ENCODE measurements around the gene MTCL1. TPM values are rescaled to one million over a fixed set of nuclear protein-coding genes. Genes with fewer than 3 reads are reported as not detected.

The MTCL1 gene
- total RNA-seq, 1 experiment from 2014 or later: 28.3 TPM

DNA sequence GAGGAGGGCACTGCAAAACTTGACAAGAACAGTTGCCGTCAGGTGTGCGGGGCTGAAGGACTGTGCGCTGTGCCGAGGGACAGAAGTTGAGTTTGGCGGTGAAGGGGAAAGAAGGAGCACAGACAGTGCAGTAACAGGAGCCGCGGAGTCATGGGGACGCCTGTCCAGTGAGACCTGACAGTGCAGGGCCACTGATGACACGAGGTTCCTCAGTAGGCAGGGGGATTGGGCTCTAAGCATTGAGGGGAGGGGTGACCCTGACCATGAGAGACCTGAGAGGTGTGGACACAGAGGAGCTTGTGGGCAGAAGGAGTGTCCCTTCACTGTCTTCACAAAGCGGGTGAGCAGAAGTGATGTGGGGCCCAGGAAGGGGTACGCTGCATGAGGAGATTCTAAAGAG lies 104.8 kb downstream of the MTCL1 start:
- TF ChIP-seq, protein P1, sequence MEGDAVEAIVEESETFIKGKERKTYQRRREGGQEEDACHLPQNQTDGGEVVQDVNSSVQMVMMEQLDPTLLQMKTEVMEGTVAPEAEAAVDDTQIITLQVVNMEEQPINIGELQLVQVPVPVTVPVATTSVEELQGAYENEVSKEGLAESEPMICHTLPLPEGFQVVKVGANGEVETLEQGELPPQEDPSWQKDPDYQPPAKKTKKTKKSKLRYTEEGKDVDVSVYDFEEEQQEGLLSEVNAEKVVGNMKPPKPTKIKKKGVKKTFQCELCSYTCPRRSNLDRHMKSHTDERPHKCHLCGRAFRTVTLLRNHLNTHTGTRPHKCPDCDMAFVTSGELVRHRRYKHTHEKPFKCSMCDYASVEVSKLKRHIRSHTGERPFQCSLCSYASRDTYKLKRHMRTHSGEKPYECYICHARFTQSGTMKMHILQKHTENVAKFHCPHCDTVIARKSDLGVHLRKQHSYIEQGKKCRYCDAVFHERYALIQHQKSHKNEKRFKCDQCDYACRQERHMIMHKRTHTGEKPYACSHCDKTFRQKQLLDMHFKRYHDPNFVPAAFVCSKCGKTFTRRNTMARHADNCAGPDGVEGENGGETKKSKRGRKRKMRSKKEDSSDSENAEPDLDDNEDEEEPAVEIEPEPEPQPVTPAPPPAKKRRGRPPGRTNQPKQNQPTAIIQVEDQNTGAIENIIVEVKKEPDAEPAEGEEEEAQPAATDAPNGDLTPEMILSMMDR (IDR thresholded peaks at IDR 0.05; ENCODE audit: insufficient read depth in 1 of 2, low read depth in 1 of 2, low read length in 1 of 2, severe bottlenecking in 1 of 2, unreplicated experiment in 1 of 2): no peak
- ChIA-PET CTCF (no interaction called here), POLR2A (no interaction called here)
- peaks cover 14% of the 10 kb centered on the region for H3K36me3 Mint-ChIP-seq (ENCODE audit: insufficient read depth, unreplicated experiment)
- no TSS peak for BruUV-seq (replicated peaks)
- H3K4me3 Mint-ChIP-seq (ENCODE audit: unreplicated experiment): no peak overlapping the region
- H3K27me3 Mint-ChIP-seq (ENCODE audit: insufficient read depth, unreplicated experiment): no peaks in the 10 kb centered on the region
- no peaks in the 10 kb centered on the region for H3K9me3 Mint-ChIP-seq (ENCODE audit: unreplicated experiment)
- no peaks in the 10 kb centered on the region; the same call in 1 of the 2 replicates for H3K36me3 ChIP-seq (ENCODE audit: control insufficient read depth, insufficient read depth, low read length)
- intact Hi-C loops (cut with micrococcal nuclease; ENCODE audit: unreplicated experiment): no loop called here
- H3K27ac Mint-ChIP-seq (ENCODE audit: unreplicated experiment): no peak overlapping the region
- no peaks in the 10 kb centered on the region for H3K27me3 ChIP-seq (replicated peaks; ENCODE audit: control insufficient read depth, insufficient read depth, low read length)
- H3K4me1 Mint-ChIP-seq (ENCODE audit: low read depth, unreplicated experiment): peaks cover 5% of the 10 kb centered on the region
- H3K4me3 ChIP-seq (ENCODE audit: low read depth, low read length): no peak overlapping the region
- H3K9me3 ChIP-seq: no peaks in the 10 kb centered on the region
- DNase-seq: no peak
- 0 out of 2 replicates have a peak, but pooled peaks cover 8% of the 10 kb centered on the region for H3K4me1 ChIP-seq

DNA sequence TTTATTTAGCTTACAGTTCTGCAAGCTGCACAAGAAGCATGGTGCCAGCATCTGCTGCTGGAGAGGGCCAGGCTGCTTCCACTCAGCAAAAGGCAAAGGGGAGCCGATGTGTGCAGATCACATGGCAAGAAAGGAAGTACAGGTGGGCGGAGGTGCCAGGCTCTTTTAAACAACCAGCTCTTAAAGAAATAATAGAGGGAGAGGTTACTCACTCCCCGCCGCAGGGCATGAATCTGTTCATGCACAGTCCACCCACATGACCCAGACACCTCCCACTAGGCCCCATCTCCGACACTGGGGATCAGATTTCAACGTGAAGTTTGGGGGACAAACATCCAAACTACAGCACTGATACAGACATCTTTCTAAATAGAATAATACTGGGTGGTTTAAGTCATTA lies 105.8 kb downstream of the MTCL1 start:
- H3K9me3 ChIP-seq: no peaks in the 10 kb centered on the region
- Mint-ChIP-seq H3K36me3 (ENCODE audit: insufficient read depth, unreplicated experiment) (peaks cover 16% of the 10 kb centered on the region), H3K4me1 (ENCODE audit: low read depth, unreplicated experiment) (peaks cover under 1% of the 10 kb centered on the region), H3K27me3 (ENCODE audit: insufficient read depth, unreplicated experiment) (no peaks in the 10 kb centered on the region), H3K27ac (ENCODE audit: unreplicated experiment) (no peak overlapping the region), H3K9me3 (ENCODE audit: unreplicated experiment) (no peaks in the 10 kb centered on the region), H3K4me3 (ENCODE audit: unreplicated experiment) (no peak overlapping the region)
- intact Hi-C loops (cut with micrococcal nuclease; ENCODE audit: unreplicated experiment): no loop called here
- H3K27me3 ChIP-seq (replicated peaks; ENCODE audit: control insufficient read depth, insufficient read depth, low read length): no peaks in the 10 kb centered on the region
- BruUV-seq (replicated peaks): no TSS peak
- CTCF ChIA-PET: no interaction called here
- no peaks in the 10 kb centered on the region; the same call in 1 of the 2 replicates for H3K36me3 ChIP-seq (ENCODE audit: control insufficient read depth, insufficient read depth, low read length)
- peaks cover under 1% of the 10 kb centered on the region; the same call in 1 of the 2 replicates for H3K4me1 ChIP-seq
- no peak overlapping the region for H3K4me3 ChIP-seq (ENCODE audit: low read depth, low read length)
- POLR2A ChIA-PET: no interaction called here
- no peak for DNase-seq
- TF ChIP-seq, protein P1 (IDR thresholded peaks at IDR 0.05; ENCODE audit: insufficient read depth in 1 of 2, low read depth in 1 of 2, low read length in 1 of 2, severe bottlenecking in 1 of 2, unreplicated experiment in 1 of 2): no peak

DNA sequence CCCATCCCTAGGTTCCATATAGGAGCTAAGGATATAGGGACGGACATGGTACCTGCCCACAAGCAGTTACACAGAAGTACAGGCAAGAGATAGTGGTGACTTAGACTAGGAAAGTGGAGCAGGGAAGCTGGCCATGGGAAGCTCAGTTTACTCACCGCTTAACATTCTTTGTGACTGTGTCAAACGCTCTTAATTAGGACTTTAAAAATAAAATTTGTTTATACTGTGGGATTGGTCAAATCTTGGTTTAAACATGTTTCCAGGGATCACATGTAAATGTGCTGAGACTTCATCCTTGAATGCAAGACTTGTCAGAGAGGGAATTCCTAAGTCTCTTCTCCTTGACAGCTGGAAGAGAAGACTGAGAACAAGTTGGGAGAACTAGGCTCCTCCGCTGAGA lies 107.3 kb downstream of the MTCL1 start:
- Mint-ChIP-seq H3K27ac (ENCODE audit: unreplicated experiment) (no peak overlapping the region), H3K4me1 (ENCODE audit: low read depth, unreplicated experiment) (peaks cover 6% of the 10 kb centered on the region), H3K9me3 (ENCODE audit: unreplicated experiment) (no peaks in the 10 kb centered on the region), H3K27me3 (ENCODE audit: insufficient read depth, unreplicated experiment) (no peaks in the 10 kb centered on the region), H3K4me3 (ENCODE audit: unreplicated experiment) (no peak overlapping the region), H3K36me3 (ENCODE audit: insufficient read depth, unreplicated experiment) (peaks cover 16% of the 10 kb centered on the region)
- H3K27me3 ChIP-seq (replicated peaks; ENCODE audit: control insufficient read depth, insufficient read depth, low read length): no peaks in the 10 kb centered on the region
- peaks cover 6% of the 10 kb centered on the region; the same call in 1 of the 2 replicates for H3K4me1 ChIP-seq
- no peak overlapping the region for H3K4me3 ChIP-seq (ENCODE audit: low read depth, low read length)
- no peak for DNase-seq
- no peaks in the 10 kb centered on the region for H3K9me3 ChIP-seq
- intact Hi-C loops (cut with micrococcal nuclease; ENCODE audit: unreplicated experiment): no loop called here
- CTCF ChIA-PET: no interaction called here
- TF ChIP-seq, protein P1 (IDR thresholded peaks at IDR 0.05; ENCODE audit: insufficient read depth in 1 of 2, low read depth in 1 of 2, low read length in 1 of 2, severe bottlenecking in 1 of 2, unreplicated experiment in 1 of 2): no peak
- no TSS peak for BruUV-seq (replicated peaks)
- POLR2A ChIA-PET: no interaction called here
- no peaks in the 10 kb centered on the region for H3K36me3 ChIP-seq (ENCODE audit: control insufficient read depth, insufficient read depth, low read length)
